GM12892 (cell line): ENCODE measurements around the gene MEGF9.
"Not testable (repeated sequence)": the region's sequence is repeated elsewhere in the genome, so short reads cannot be mapped to it uniquely, and the experiment has no call there.

Experiments used
- POLR2A ChIP-seq: IDR thresholded peaks from 2 replicates; pipeline ENCODE4 v1.6.1; 2011; ENCODE audit warnings: low read depth, low read length, control low read depth
- POLR2AphosphoS5 ChIP-seq: IDR thresholded peaks from 2 replicates; pipeline ENCODE4 v1.6.1; 2011; ENCODE audit warnings: low read depth, low read length, control low read depth

DNA sequence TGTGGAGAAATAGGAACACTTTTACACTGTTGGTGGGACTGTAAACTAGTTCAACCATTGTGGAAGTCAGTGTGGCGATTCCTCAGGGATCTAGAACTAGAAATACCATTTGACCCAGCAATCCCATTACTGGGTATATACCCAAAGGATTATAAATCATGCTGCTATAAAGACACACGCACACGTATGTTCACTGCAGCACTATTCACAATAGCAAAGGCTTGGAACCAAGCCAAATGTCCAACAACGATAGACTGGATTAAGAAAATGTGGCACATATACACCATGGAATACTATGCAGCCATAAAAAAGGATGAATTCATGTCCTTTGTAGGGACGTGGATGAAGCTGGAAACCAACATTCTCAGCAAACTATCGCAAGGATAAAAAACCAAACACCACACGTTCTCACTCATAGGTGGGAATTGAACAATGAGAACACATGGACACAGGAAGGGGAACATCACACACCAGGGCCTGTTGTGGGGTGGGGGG is 162.0 kb downstream of the MEGF9 start:
- not testable (repeated sequence) for TF ChIP-seq POLR2AphosphoS5, POLR2A
